Measurements from ENCODE around the gene ZRANB1.
"Not testable (repeated sequence)": the region's sequence is repeated elsewhere in the genome, so short reads cannot be mapped to it uniquely, and the experiment has no call there.

The ZRANB1 gene

DNA sequence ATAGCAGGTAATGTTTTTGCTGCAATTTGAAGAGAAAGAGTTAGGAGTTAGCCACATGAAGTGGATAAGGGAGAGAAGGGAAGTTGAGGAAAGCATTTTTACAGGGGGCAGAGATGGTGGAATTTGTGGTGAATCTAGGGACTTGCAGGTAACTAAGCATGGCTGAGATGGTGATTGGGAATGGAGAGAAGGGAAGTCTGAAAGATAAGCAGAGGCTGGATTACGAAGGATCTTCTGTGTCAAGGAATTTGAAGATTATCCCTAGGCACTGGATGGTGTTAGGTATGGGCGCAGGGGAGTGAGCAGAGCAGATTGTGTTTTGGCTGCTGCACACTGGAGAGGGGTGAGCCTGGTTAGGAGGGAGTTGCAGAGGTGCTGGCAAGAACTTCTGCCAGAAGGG lies 25.3 kb downstream of the ZRANB1 start:
- DNase-seq: no peak

DNA sequence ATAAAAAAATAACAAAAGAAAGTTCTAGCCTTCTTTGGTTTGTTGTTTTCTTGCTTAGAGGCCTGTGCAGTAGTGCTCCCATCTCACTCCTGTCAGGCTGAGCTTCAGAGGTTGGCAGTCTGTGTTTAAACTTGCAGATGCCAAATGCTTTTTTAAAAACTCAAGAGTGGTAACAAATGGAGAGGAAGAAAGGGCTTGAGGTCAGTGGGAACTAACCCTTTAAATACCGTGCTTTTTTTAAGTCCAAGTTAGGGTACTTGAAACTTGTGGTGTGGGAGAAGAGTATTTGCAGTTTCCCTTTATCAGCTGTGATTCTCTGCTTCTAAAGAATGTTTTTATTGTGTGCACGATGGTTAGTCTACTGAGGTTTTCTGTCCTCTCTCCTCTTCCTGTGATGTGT lies 29.4 kb downstream of the ZRANB1 start:
- no peak for DNase-seq

DNA sequence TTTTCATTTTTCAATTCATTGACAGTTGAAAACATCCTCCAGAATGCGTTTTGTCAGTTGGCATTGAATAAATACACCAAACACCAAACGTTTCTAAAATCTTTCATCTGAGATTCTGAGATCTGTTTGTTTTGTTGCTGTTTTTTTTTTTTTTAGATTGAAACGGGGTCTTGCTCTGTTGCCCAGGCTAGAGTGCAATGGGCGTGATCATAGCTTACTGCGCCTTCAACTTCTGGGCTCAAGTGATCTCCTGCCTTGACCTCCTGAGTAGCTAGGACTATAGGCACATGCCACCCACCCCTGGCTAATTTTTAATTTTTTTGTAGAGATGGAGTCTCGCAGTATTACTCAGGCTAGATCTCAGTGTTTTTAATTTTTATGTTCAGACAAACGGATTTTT lies 30.7 kb downstream of the ZRANB1 start:
- no peak for DNase-seq

DNA sequence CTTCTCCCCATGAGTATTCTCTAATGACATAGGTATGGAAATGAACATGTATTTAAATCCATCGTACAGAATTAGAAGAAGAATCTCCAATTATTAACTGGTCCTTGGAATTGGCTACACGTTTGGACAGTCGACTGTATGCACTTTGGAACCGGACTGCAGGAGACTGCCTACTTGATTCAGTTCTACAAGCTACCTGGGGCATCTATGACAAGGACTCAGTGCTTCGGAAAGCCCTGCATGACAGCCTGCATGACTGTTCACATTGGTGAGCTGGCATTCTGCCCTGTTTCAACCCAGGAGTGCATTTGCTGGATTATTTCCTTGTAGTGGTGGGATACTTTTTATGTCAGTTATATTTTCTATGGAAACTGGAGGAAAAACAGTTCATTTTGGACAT lies 32.2 kb downstream of the ZRANB1 start:
- no peak for DNase-seq

DNA sequence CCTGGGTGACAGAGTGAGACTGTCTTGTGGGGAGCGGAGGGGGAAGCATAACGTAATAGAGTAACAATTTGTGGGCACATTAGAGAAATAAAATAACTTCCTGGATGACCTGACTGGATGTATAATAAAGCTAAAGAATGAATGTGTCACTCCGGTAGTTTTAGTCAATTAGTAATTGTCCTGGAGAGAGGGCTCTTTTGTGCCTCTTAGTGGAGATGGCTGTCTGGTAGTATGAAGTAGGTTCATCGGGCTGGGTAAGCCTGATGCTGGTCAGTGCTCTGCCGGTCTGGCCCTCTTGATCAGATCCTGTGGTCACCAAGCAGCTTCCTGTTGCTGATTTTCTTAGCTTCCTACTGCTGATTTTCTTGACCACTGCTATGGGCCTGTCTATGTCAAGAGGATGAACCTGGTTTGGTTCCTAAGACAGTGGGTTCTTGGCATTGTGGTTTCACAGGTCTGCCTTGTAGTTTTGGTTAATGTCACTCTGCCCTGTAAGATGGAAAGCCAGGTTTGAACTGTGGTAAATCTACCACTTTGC lies 34.1 kb downstream of the ZRANB1 start:
- DNase-seq: no peak

DNA sequence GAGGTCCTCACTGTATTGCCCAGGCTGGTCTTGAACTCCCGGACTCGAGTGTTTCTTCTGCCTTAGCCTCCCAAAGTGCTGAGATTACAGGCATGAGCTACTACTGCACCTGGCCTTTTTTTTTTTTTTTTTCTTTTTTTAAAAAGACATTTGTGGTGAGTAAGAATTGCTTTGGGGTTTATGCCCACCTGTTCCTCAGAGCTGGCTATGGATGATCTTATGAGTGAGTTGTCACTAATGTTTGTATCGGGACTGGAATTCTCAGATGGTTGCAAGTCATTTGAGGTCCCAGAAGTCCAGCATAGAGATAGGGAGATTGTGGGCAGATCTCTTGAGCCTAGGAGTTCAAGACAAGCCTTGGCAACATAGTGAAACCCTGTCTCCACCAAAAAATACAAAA lies 35.2 kb downstream of the ZRANB1 start:
- DNase-seq: no peak

DNA sequence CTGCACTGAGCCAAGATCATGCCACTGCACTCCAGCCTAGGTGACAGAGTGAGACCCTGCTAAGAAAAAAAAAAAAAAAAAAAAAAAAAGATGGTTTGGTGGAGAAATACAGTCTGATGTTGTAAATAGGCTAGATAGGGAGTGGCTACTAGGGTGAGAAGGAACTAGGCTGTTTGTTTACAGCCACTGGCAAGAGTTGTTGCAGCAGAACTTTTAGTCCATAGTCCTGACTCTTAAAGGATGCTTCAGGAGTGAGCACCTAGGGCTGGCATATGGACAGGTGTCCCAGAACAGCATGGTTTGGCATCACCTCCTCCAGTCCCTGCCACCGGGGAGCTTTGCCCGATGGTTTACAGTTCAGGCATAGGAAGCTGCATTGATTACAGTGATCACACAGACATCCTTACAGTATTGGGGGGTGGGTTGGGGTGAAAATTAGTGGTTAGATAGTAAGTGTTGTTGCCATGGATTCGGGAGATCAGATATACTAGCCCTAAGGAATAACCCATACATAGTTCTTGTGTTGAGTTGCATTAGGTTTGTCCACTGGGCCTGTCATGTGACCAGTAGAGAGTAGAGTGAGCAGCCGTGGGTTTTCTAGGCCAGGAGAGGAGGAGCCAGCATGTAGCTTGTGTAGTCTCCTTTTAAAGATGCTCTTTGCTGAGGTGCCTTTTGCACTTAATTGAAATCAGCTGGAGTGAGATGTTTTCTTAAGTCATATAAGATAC lies 35.9 kb downstream of the ZRANB1 start:
- no peak for DNase-seq

DNA sequence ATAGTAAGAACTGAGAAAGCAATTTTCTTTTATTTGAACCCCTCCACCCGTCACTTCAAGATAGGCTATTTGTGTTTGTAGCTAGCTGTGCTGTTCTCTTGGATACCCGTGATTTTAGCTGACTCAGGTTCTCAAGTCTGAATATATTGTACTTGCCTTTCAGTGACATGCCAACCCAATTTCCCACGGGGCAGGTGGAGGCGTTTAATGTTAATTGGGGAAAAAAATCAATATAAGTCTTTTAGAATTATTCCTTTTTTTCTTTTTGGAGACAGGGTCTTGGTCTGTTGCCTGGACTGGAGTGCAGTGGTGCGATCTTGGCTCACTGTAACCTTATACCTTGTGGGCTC lies 36.4 kb downstream of the ZRANB1 start:
- no peak for DNase-seq

DNA sequence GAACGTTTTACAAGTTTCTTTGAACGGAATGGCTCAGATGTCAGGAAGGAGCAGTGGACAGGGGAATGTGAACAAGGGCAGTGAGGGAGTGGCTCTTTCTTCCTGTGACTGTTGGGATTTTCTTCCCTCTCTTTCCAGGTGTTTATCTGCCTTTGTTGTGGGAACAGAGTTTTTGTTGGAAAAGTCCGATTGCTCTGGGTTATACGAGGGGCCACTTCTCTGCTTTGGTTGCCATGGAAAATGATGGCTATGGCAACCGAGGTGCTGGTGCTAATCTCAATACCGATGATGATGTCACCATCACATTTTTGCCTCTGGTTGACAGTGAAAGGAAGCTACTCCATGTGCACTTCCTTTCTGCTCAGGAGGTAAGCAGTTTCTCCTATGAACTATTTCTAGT lies 41.4 kb downstream of the ZRANB1 start:
- DNase-seq: no peak

DNA sequence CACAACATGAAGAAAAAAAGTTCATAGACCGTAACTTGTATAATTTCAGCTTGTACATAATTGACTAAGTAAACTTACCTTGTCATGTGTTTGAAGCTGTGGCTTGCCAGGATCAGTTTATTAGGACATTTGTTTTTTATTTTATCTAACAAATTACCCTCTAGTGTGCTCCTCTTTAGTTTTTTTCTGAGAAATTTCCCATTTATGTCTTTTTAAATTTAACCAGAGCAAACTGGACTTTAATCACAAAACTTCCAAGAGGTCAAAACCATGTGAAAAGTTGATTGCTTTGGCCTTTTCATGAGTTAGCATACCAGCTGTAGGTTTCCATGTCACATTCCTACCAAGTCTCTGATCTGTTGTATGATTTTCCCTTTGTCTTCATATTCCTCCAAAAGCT lies 42.5 kb downstream of the ZRANB1 start:
- no peak for DNase-seq

DNA sequence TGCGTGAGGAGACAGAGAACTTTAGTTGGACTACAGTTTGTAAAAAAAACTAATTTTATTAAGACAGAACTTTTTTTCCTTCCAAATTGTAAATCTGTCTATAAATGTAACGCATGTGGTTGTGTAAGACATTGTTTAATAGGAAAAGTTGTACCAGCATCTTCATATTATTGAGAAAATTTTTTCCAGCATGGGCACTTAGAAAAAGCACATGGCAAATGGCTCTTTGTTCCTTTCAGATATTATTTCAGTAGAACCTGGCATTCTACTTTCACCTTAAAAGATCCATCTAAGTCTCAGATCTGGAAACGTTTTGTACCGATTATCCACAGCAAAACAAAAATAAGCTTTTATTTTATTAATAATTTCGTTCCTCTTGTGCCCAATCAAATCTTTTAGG lies 43.2 kb downstream of the ZRANB1 start:
- no peak for DNase-seq

DNA sequence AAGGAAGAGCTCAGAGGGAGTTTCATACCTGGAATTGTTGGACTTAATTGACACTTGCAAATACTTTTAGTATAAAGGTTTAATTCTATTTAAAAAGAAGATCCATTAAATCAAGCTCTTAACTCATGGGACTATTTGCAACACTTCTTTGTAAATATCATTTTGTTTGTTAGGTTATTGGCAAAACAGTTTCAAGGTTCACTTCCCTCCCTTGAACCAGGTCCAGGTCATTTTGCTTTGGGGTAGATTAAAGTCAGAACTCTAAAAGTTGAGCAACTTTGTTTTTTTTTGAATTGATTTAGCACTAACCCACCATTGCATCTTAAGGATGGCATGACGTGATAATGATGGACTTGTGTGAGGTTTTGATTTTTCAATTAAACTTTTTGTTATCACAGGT lies 45.9 kb downstream of the ZRANB1 start:
- DNase-seq: no peak

DNA sequence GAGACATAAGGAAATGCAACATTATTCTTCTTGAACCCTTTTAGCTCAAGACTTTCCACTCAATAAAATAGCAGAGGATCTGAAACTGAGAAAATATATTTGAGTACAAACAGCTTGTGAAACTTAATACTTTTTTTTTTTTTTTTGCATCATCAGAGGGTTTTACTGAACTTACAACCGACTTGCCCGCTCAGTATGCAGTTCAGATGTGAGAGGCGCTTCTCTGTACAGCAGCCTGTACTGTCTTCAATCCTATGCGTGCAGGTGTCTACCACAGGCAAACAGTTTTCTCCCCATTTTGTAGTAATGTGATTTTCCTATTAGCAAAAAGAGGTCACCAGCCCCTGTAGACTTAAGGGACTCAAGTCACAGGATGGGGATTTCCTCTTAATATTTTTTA lies 46.8 kb downstream of the ZRANB1 start:
- DNase-seq: not testable (repeated sequence)

DNA sequence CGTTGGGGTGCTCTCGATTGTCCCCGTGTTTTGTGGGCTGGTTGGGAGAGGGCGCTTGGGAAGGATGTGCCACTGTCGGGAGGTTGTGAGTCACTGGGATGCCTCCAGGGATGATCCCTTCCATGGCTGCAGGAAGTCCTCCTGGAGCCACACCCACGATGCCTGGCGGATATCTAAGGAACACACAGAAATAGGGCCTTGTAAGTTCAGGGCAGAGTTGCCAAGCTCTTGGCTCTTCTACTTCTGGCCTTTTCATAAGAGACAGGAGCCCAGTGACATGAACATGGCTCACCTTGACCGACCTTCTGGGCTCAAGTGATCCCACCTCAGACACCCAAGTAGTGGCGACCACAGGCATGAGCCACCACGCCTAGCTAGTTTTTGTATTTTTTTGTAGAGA lies 47.6 kb downstream of the ZRANB1 start:
- no peak for DNase-seq

DNA sequence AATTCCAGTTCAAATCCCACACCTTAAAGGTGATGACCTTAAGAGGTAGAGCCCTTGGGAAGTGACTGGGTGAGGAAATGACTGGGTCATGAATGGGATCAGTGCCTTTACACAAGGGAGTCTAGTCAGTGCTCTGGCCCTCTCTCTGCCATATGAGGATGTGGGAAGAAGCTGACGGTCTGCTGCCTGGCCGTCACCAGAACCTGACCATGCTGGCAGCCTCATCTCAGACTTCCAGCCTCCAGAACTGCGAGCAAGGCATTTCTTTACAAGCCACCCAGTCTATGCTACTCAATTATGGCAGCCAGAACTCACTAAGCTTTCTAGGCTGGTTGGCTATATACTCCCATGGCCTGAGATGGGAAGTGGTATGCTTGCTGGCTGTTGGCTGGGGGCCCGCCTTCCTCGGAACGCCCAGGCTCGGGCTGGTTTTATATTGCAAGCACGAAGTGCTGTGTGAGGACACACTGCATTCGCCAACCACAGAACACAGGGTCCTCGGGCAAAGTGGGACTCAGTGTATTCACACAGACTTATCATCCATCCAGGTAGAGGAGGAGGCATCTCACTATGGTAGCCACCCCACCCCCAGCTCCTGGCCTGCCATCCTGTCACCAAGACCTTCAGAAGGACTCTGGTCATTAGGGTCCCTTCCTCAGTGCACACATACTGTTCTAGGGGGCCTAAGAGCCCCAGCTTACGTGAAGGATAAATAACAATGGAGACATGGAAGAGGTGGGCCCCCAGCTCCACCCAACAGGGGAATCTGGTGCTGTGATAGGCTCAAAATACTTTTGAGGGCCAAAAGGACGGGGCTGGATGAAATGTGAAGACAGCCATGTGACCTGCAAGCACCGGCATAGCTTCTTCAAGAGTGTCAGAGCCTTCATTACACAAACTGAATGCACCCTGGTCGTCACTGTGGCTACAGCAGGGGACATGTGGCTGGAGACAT lies 49.0 kb downstream of the ZRANB1 start:
- no peak for DNase-seq

DNA sequence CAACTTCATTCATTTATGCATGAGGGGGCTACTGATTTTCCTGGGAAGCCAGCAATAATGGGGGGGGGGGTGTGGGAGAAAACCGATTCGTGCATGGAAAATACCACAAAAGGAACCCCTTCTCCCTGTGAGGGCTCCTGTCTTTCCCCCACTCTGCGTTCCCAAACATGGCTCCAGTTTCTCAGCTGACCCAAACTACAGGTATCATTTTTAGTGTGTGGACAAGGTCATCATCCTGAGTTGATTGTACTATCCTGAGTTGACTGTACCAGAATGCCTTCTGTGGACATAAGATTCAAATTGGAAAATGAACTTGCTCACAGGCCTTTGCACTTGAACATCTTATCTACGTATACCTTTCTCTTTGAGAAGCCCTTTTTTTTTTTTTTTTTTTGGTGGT lies 49.9 kb downstream of the ZRANB1 start:
- DNase-seq: no peak

DNA sequence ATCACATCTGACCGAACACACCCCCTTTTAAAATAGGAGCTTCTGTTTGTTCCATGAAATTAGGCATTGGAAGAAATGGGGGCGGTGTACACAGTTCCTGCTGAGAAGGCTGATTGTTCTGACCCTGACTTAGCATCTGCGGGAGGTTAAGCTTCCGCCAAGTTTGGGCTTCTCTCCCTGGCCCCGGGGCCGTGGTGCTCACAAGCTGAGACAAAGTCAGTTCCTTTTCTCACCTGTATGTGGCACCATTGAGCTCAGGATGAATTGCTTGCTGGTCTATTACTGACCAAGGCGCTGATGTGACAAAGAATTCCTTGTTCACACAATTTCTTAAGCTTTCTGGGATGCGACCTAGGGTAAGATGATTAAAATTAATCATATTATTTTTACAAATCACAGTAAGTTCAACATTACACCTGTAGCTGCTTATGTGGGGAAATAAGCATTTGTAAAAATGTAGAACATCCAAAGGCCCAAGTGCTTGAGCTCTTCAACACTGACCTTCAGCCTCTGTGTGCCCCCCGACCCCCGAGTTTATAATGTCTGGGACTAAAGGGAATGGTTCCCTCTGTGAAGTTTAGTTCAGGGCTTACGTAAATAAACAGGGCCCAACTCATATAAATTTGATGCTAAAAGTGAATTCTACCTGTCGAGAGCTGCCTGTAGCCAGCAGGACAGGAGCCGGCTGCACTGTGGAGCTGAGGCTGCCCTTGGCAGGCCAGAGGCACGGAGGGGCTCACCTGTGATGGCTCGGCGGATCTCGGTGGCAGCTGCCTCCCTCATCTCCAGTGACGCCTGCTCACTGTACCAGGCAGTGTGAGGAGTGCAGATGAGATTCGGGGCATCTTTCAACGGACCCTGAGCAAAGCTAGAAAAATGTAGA lies 50.8 kb downstream of the ZRANB1 start:
- no peak for DNase-seq

DNA sequence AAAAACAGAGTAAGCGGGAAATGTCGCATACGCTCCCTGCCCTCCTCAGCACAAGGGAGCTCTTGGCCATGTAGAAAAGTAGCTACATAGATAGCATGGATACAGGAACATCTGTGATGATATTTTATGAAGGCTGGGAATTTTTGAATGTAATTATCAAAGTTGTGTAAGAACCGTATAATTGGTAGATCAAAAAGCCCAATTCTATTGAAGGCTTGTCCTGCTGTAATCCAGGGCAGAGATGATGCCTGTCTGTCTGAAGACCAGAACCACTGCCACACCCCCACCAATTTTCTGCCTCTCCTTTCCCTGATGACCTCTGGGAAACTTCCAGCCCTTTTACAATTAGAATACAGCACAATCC lies 51.4 kb downstream of the ZRANB1 start:
- no peak for DNase-seq

DNA sequence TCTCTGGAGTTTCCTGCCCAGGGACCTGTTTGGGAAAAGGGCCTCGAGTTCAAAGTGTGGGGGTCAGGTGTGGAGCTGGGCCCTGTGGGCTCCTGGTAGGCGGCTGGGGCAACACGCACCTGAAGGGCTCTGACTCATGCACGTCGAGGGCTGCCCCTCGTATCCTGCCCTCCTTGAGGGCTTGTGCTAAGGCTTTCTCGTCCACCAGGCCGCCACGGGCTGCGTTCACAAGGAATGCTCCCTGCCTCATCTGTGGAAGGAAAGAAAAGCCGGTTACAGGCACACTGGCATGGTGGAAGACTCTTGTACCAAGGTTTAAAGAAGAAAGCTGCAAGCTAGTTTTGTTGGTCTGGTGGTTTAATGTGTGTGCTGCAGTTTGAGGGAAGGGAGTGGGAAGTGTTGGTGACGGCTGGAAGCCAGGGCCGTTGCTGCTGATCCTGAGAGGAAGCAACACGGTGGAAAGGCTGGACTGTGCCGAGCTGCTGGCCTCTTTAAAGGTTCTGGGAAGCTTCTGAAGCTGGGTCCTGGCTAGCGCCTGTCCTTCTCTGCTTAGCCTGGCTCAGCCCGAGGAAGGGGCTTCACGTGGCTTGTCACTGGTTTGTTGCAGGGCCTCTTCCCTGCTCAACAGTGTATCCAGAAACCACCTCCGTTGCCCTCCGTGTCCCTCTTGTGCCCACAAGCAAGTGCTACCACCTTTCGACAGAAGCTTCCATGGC lies 52.0 kb downstream of the ZRANB1 start:
- no peak for DNase-seq

DNA sequence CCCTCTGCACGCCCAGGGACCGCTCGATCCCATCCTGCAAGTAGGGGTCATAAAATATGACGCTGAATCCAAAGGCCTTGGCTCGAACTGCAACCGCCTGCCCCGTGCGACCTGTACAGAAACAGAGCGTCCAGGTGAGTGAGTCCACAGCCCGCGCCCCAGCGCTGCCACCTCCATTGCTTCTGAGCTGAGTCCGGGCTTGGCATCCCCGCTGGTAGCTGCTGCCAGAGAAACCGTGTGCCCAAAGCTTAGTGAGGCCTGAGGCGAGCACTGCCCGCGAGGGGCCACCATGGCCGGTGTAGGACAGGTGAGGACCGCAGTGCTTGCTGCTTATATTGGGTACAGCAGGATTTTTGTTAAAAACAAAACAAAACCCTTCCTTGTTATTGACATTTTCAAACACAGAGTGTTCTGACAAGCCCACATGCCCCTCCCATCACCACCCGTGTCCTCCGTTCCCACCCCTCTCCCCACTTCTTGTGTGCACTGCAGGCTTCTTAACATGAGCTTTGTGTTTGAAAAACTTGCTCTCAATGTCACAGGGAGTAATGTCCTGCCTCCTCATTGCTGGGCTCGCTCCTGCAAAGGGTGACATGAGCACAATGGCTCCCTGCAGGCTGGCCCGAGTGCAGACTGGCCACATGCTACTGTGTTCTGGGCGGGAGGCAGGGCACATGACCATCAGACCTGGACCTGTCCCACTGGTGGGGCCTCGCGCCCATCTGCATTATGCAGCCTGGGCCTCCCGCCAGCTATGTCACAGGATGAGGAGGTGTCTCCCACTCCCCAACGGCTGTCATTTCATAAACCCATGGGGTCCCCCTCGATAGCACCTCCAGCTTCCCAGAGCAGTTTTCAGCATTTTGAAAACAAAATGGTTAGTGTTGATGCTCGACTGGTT lies 52.9 kb downstream of the ZRANB1 start:
- no peak for DNase-seq

DNA sequence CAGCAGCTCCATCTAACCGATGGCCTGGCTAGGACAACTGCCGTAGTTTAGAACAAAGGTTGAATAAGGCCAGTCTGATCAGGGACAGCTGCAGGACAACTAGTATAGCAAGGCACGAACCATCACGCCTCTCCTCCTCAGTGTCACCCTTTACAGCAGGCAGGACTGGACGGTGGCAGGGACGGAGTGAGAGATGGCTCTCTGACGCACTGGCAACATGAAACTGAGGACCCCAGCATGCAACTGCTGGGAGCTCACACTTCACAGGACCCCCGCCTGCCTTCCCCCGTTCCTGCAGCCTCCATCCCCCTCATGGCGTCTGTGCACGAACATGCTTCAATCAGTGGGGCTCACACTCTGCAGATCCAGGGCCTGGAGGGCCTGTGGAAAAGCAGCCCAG lies 53.7 kb downstream of the ZRANB1 start:
- no peak for DNase-seq
